Rectal smooth muscle tissue (tissue), 1 donor: ENCODE measurements around the gene PLEKHO2.

Experiments used
- H3K27ac ChIP-seq: one replicate; pipeline ENCODE4 v1.7.0; 2013; ENCODE audit warnings: low read depth, low read length, inconsistent platforms
- H3K27me3 ChIP-seq: one replicate; pipeline ENCODE4 v1.7.0; 2013; ENCODE audit warnings: low read length; ENCODE audit not compliant: control insufficient read depth, insufficient read depth
- H3K36me3 ChIP-seq: one replicate; pipeline ENCODE4 v1.7.0; 2013; ENCODE audit warnings: low read length; ENCODE audit not compliant: control insufficient read depth, insufficient read depth
- H3K4me1 ChIP-seq: one replicate; pipeline ENCODE4 v1.7.0; 2013; ENCODE audit warnings: low read length; ENCODE audit not compliant: control insufficient read depth, insufficient read depth
- H3K4me3 ChIP-seq: one replicate; pipeline ENCODE4 v1.7.0; 2013; ENCODE audit warnings: low read length
- H3K9ac ChIP-seq: one replicate; pipeline ENCODE4 v1.7.0; 2013; ENCODE audit warnings: low read length

The PLEKHO2 gene

GRCh38 chr15:64917211-64917610, 75.5 kb downstream of the PLEKHO2 start:
- Histone ChIP-seq H3K36me3 (no peaks in the 10 kb centered on the region), H3K9ac (no peak overlapping the region), H3K27ac (no peak overlapping the region), H3K27me3 (no peaks in the 10 kb centered on the region), H3K4me3 (no peak overlapping the region), H3K4me1 (no peaks in the 10 kb centered on the region)
